HG02884 (cell line): ENCODE data around the gene STX16.

Experiments used
- ATAC-seq: cut with Tn5 transposase; IDR thresholded peaks from one replicate; pipeline ENCODE4 v1.9.1; 2021; ENCODE audit warnings: mild to moderate bottlenecking, moderate library complexity; ENCODE audit not compliant: unreplicated experiment

The STX16 gene, protein sequence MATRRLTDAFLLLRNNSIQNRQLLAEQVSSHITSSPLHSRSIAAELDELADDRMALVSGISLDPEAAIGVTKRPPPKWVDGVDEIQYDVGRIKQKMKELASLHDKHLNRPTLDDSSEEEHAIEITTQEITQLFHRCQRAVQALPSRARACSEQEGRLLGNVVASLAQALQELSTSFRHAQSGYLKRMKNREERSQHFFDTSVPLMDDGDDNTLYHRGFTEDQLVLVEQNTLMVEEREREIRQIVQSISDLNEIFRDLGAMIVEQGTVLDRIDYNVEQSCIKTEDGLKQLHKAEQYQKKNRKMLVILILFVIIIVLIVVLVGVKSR

DNA sequence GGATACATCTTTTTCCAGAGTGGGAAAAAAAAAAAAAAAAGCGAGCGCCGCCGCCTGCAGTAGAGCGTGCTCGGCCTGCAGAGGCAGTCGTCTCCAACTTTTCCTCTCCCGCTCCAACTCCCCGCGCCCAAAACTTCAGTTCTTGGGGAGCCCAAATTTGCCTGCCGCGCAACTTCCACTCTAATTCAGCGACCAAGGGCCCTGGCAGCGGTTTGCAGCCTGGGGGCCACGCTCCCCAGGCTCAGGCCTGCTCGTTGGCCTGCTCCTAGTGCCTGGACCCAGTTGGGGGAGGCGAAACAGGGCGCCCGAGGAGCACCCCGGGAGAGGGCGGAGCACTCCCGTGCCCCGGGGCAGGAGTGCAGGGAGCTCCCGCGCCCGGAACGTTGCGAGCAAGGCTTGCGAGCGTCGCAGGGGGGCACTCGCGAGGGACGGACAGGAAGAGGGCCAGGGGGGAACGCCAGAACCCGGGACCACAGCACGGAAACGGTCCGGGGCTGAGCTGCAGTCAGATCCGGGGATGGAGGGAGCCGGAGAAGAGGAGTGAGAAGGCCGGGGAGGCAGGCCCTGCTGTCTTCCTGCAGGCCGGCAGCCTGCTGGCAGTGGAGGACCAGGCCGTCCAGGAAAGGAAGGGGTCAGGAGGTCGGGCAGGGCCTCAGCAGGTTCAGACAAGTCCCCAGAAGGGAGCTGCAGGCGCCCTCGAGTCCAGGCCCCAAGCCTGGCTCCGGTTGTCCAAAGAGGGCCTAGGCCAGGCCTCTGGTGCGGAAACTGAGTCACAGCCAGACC is at the start of gene STX16:
TSS of gene STX16 (plus strand) at position 508 of the 783 bp plus-strand sequence. CDS start 724 bp downstream, outside the sequence.
- ATAC-seq, result peak; percentile 59

DNA sequence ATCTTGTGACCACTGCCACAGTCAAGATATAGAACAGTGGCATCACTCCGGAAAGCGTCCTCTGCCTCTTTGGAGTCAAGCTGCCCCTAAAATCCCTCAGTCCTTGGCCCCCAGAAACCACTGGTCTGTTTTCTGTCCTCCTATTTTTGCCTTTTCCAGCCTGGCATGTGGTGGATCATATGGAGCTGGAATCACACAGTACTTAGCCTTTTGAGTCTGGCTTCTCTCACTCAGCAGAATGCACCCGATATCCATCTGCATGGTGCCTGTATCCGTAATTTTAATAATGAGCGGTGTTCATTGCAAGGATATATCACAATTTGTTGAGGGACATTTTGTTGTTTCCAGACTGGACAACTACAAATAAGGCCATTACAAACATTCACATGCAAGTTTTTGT is 49.0 kb upstream of the STX16 start:
- no peak for ATAC-seq

DNA sequence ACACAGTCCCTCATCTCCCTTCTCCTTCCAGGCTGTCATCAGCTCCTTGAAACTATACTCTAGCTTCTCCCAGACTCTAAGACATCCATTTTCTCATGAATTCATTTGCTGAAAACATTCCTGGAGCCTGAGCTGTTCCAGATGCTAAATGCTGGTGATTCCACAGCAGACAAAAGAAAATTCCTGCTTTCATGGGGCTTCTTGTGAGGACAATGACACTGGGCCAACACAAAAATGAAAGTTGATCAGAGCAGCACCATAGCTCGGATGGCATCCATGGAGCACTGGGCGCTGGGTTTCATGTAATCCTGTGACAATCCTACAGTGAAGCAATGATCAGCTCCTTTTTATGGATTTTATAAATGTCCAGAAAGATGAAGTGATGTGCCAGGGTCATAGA is 47.4 kb upstream of the STX16 start:
- ATAC-seq, result no peak

DNA sequence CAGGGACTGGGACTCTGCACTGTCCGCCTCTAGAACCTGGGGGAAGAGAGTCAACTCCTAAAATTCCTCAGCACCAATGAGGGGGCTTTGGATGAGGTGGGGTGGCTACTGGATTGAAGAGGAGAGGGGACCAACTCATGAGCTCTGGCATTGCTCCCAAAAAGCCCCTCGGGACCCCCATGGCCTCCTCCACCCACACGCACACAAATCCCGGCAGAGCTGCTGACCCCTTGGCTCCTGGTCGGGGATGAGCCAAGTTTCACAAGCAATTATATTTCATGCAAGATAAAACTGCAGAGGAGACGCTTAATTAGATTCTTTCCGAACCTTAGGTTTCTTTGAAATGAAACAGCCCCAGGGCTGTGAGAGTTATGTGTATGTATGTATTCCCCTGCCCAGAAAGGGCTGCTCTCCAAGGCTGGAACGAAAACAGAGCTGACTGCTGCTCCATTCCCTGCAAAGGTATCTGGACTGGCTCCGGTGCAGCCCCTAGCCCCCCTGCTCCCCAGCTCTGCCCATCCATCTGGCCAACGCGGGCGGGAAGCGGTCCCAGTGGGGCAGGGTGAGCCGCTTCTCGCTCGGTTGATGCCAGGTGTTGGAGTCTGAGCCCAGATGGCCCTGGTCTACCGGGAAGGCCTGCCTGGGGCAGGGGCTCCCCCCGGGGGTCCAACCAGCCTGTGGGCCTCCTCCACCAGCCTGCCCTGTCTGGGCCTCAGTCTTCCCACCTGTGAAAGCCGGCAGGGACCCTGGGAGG is 46.8 kb upstream of the STX16 start:
- no peak for ATAC-seq

DNA sequence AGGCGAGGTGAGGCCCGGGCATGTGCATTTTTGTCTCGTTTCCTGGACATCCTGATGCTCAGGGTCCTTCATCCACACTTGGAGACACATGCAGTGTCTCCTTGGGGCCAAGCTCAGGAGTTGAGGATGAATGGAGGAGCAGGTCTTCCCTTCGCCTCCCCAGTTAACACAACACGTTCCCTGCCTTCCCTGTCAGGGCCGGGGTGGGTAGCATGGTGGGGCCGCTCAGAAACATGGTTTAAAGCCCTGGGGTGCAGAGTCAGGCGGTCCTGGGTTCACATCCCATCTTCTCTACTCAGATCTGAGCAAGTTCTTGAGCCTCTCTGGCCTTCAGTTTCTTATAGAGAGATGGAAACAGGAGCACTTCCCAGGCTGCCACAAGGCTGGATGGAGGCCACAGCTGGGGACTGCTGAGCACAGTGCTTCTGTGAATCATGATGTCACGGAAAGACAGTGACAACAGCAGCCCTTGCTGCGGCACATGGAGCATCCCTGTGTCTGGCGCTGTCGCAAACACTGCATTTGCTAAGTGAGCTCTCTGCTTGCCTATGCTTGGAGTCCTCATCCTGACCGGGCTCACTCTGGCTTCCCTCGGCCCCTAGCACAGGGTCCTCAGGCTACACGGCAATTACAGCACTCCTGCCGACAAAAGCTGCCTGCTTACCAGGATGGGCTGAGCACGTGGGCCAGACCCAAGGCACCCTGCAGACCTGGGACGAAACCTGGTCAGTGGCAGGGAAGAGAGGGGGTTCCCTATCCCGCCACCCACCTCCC is 45.6 kb upstream of the STX16 start:
- ATAC-seq, result no peak

DNA sequence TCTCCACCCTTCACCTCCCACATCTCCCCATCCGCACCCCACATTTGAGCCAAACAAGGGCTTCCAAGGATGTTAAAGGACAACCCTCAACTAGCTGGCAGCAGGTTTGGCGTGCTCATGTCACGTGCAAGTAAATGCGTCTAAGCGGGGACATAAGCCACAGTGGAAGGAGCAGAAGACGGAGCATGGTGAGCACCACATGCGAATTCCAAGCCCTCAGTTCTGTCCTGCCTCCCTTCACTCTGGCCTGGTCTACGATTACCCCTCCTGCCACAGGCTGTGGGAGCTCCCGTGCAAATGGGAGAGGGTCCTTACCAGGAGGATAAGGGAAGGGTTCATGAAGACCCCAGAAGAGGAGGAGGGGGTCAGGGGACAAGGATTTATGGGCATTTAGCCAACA is 44.9 kb upstream of the STX16 start:
- ATAC-seq, result no peak

DNA sequence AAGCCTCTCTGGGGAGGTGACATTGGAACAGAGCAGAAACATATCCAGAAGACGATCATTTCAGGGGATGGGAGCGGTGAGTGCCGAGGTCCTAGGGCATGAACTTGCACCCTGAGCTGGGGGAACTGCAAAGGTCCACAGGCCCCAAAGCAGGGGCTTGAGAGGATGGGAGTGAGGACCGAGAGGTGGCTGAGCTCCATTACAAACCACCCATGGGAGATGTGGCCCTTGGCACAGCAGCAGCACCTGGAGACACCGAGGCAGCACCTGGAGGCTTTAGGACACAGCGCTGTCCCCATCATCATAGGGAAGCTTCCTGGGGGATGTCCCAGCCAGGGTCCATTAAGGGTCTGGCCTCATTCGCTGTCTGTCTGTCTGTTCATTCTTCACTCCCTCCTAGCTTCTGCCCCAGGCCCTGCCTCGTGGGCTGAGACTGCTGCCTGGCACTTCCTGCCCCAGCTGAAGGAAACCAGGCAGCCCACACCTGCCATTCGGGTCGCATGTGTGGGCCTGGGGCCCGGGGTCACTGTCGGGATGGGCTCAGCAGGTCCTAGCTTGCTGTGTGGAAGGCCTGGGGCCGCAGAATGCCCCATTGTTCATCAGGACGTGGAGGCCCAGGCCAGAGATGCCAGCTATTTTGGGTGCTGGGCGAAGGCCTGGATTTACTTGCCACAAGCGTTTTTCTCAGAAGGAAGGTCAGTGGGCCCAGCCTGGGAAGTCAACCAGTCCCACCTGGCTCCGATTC is 42.8 kb upstream of the STX16 start:
- no peak for ATAC-seq

DNA sequence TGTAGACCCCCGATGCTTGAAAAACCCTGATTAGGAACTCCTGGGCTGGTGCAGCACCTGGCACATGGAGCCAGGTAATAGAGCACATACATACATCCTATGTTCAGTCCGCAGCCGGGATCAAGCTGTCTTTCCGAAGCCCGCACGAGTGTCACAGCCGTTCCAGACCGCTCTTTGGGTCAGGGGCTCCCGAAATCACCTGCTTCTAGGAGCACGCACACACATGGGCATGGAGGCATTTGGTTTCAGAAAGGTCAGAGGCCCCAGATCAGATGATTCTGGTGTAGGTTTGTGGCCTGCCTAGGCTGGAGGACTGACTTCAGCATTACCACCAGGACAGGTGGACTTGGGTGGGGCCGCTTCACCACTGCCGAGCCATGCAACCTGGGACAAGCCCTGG is 42.1 kb upstream of the STX16 start:
- ATAC-seq, result no peak

DNA sequence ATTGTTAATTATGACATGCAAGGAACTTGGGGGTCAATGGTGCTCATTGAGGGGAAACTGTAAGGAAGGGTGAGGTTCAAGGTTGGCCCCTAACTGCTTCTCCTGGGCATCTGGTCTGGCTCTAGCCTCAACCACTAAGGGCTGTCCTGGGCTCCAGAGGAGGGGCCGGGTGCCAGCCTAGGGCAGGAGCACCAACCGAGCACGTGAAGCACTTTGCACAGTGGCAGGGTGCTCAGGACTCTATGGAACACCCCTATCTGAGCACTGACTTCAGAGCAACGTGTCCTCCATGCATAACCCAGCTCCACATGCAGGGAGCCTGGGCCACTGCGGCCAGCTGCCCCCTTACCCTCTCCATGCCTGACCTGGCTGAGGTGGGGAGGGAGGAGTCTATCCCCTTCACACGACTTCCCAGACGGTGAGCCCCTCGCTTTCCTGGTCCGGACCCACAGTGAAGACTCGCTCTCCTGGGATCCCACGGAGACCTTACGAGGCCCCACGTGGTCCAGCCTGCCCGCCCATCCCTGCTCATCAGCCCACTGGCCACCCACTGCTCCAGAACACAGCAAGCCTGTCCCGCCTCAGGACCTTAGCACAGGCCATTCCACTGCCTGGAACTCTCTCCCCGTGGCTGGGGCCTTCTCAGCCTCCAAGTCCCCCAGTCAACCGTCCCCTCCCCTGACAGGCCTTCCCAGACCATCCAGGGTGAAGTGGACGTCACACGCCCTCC is 40.8 kb upstream of the STX16 start:
- no peak for ATAC-seq

DNA sequence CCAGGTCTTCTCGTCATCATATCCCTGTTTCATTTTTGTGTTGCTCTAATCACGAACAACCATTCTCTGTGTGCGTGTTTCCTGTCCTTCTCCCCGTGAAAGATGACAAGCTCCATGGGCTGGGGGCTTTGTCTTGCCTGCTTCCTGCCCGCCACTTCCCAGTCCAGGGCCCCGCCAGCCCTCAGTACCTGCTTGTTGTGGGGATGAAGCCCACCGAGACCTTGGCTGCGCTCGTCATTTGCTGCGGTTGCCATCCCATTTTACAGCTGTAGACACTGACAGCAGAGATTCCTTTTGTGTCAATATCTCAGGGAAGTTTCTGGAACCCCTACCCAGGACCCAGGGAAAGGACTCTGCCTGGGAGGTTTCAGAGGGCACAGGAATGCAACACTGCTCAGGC is 40.3 kb upstream of the STX16 start:
- no peak for ATAC-seq

DNA sequence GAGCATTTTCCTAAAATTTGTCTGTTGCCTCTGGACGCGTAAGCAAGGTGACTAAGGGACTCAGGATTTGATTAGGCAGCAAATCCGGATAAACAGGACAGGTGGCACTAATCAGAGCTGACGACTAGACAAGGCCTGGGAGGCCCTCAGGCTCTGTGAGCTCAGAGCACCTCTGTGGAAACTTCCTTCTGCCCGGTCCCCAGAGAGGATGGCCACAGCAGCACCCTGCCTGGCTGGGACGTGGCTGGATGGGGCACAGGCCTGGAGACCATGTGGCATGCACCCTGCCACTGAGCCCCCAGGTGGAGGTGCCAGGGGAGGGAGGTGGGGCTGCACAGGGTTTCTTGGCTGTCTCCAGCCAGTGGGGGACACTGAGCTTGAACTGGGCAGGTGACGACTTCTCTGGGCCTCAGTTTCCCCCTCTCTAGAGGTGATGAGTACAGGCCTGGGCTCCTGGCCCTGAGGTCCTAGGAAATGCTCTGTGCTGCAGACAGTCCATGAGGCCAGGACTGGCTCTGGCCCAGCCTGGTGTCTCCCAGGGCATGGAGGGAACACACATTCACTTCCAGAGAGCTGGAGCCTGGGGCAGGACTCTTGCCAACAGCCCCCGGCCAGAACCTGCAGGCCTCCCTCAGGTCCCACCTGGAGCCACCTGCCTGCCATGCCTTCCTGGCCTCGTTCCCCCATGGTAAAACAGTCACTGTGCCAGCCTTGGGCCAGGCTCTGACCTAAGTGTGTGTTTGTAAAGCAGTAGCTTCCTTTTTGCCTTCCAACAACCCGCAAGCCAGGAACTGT is 39.6 kb upstream of the STX16 start:
- ATAC-seq, result no peak

DNA sequence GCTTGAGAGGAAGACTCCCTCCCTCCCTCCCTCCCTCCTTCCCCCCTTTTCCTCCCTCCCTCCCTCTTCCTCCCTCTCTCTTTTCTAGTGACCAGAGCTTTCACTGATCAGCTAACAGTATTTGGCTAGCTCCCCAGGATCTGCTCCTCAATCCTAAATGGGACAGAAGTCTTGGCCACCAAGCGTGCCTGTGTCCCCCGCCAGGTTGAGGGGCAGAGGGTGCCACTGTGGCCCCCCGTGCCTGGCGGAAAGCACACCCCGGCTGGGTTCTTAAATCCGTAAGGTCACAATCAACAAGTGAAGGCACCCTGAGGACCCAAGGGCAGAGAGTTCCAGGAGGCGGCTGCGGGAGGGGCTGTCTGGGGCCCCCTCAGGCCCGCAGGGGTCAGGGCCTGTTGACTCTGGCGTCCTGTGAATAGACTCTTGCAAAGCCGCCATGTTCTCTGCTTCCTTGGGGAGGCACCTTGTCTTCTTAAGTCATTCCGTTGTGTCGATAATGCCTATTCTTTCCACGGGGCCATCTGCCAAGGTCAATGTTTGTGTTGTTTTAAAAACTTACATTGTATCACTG is 38.9 kb upstream of the STX16 start:
- ATAC-seq, result no peak

DNA sequence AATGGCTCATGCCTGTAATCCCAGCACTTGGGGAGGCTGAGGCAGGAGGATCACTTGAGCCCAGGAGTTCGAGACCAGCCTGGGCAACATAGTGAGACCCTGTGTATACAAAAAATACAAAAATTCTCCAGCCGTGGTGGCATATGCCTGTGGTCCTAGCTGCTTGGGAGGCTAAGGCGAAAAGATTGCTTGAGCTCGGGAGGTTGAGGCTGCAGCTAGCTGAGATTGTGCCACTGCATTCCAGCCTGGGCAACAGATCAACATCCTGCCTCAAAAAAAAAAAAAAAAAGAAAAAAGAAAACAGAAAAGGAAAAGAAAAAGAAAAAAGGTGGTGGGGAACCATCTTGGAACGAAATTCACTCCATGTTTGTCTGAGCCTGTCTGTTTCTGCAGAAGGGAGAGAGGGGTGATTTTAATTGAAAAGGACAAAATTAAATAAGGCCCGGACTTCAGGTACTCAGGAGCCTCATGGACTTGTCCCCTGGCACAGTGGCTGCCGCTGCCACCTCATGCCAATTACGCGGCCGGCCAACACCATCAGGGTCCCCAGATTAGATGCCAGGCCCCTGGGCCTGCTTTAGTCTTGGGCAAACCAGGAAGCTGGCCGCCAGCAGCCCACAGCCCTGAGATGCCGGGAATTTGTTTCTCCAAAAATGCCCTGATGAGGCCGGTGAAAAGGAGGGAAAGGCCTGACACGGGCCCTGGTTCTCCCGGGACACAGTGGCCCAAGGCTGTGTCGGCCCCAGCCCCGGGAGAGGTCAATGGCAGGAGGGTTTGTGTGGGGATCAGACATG is 37.8 kb upstream of the STX16 start:
- no peak for ATAC-seq

DNA sequence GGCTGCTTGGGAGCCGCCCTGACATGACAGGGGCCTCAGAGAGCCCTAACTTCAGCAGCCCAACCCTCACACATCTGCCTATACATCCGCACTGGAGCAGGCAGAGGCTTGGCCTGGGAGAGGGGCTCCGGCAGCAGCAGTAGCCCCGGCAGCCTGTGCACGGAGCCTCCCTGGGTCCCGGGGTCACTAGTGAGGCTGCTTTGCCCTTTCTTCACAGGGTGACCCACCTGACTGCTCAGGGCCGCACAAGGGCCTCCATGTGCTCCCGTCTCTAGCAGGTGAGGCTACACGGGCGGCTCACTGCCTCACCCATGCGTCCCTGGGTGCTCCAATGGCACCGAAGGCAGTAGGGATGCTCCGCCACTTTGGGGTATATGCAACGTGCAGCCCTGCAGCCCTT is 36.7 kb upstream of the STX16 start:
- ATAC-seq, result no peak

DNA sequence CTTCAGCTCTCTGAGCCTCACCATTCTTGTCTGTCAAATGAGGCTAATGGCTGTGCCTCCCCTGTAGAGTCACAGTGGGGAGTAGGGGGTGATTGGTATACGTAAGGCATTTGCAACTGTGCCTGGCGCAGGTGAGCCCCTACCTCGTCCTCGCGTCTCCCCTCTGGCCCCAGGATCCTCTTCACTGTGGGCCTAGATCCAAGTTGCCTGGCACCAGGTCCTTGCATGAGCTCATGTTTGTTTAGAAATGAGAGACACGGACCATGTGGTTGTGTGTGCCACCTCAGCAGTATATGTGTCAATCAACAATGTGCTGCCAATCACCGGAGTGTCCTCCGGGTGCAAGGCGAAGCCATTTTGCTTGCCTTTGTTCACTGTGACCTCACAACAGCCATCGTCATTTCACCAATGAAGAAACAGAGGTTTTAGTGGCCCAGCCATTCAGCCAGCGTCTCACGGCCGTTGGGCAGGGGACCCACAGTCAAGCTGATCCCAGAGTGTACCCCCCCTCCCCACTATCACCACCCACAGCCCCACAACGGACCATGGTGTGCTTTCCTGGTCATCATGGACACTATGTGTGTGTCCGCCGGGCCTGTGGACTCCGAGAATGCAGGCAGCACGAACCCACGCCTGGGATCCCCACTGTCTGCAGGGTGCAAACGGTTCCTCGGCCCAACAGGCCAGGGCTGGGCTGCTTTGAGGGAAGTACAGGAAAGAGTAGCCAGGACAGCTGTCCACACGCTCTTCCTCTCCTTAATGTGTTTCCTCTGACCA is 35.9 kb upstream of the STX16 start:
- no peak for ATAC-seq

DNA sequence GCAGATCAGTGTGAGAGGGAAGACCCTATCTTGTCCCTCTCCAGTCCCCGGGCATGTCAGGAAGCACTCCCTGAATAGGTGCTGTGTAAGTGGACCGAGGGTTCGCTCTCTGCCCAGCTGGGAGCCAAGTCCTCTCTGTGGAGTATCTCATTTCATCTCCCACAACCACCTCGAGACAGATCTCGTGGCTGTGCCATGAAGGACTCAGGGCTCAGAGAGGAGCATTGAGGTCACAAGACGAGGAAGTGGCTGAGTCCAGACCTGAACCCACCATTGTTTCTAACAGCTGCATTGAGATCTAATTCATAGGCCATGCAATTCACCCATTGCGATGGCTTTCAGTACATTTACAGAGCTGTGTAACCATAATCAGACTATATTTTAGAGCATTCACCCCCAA is 34.7 kb upstream of the STX16 start:
- no peak for ATAC-seq

DNA sequence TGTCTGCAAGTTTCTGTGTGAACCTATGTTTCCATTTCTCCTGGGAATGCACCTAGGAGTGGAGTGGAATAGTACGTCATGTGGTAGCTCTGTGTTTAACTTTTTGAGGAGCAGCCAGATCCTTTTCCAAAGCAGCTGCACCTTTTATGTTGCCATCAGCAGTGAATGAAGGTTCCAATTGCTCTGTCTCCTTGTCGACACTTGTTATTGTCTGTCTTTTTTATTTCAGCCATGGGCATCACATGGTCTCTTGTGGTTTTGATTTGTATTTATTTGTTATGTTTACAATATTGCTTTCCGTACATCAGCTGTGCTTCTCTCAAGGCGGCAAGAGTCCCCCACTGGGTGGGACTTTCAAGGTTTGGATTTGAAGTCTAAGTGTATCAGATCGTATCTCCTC is 33.9 kb upstream of the STX16 start:
- no peak for ATAC-seq
